ENCODE data around the gene ZNF593. TPM values are rescaled to one million over a fixed set of nuclear protein-coding genes. Genes with fewer than 3 reads are reported as not detected.

The ZNF593 gene
- total and polyA plus RNA-seq, 10 of the 15 experiments (the other 5 are each of a cell fraction or from before 2014, with no cell fraction given) = 7.7 to 156 (median 51.0) TPM

DNA sequence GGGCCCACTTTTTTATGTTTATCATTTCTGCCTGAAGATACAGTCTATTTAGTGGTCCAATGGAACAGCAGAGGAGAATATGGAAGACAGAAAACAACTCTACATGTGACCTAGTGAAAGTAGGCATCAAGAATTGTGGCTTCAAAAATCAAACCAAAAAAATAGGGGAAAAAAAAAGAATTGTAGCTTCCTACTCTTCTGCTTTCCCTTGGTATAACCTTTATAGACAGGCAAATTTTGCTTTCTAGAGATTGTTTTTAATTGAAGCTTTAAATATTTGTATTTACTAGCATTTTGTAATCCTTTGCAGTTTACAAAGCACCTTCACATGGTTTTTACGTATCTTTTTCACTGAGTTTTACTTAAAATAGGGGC is 43.8 kb upstream of the ZNF593 start:
- POLR2A ChIA-PET = interaction anchor here (1.3 to 2.0 kb wide), 2 partner anchors 13 to 15 kb away, joined by 5 to 13 read pairs; partner anchors contain the start of gene PDIK1L
- no peak for TF ChIP-seq HDAC2 (IDR thresholded peaks at IDR 0.05)
- no peak for TF ChIP-seq CEBPB (IDR thresholded peaks at IDR 0.05; ENCODE audit: borderline replicate concordance in 1 of 2, low read depth in 2 of 2, low read length in 2 of 2)
- TF ChIP-seq KDM1A (IDR thresholded peaks at IDR 0.05; ENCODE audit: borderline replicate concordance) = no peak
- no peak for TF ChIP-seq BRCA1 (IDR thresholded peaks at IDR 0.05; ENCODE audit: low read depth, low read length)
- no peak for TF ChIP-seq ZNF274 (IDR thresholded peaks at IDR 0.05; ENCODE audit: insufficient read depth, insufficient read length)
- TF ChIP-seq CBFB (IDR thresholded peaks at IDR 0.05; ENCODE audit: low read depth) = no peak
- no peak for TF ChIP-seq MEF2A (IDR thresholded peaks at IDR 0.05; ENCODE audit: insufficient read depth, low read depth, low read length)
- no peak for TF ChIP-seq YY1 (IDR thresholded peaks at IDR 0.05; ENCODE audit: low read depth, low read length)
- TF ChIP-seq PKNOX1 (IDR thresholded peaks at IDR 0.05) = no peak
- no peak for TF ChIP-seq CBX5 (IDR thresholded peaks at IDR 0.05; ENCODE audit: low read depth)
- no peak for TF ChIP-seq SUPT20H (IDR thresholded peaks at IDR 0.05; ENCODE audit: borderline replicate concordance, control insufficient read depth, low read depth, low read length)
- TF ChIP-seq NFXL1 (IDR thresholded peaks at IDR 0.05; ENCODE audit: borderline replicate concordance) = no peak
- no peak for TF ChIP-seq ZBTB4 (CRISPR knock-in tag; IDR thresholded peaks at IDR 0.05)
- no peak for TF ChIP-seq POLR2AphosphoS2 (IDR thresholded peaks at IDR 0.05; ENCODE audit: low read depth, low read length)
- no peak for TF ChIP-seq FOXK2 (IDR thresholded peaks at IDR 0.05)
- no peaks in the 10 kb centered on the region for H3K79me2 ChIP-seq (ENCODE audit: control insufficient read depth, insufficient read depth, low read length)
- H3K9me3 ChIP-seq (replicated peaks; ENCODE audit: control insufficient read depth, insufficient read depth, low read length) = no peaks in the 10 kb centered on the region
- intact Hi-C loops (cut with micrococcal nuclease; ENCODE audit: unreplicated experiment) = no loop called here
- H3K4me2 ChIP-seq (ENCODE audit: control insufficient read depth, insufficient read depth) = peak overlapping the region; percentile 15; the same call in 1 of the 2 replicates
- no peak for ATAC-seq
- H3K9ac ChIP-seq (ENCODE audit: control insufficient read depth, insufficient read depth, low read length) = peak overlapping the region; percentile 26; the same call in 1 of the 2 replicates
- H3K27ac ChIP-seq (ENCODE audit: control insufficient read depth, insufficient read depth) = peak overlapping the region; percentile 27; the same call in 1 of the 2 replicates
- SMC1A ChIA-PET (ENCODE audit: uncharacterized antibody, unreplicated experiment) = interaction anchor here (0.7 to 2.3 kb wide), 10 partner anchors 11 to 253 kb away, joined by 3 to 21 read pairs (median 7); partner anchors contain the start of gene CEP85
- DNase-seq (ENCODE audit: low read depth, low spot score) = no peak
- in situ Hi-C loops (cut with MboI) = no loop called here
- H3K36me3 ChIP-seq (ENCODE audit: control insufficient read depth in 2 of 2, insufficient read depth in 2 of 2, low read length in 1 of 2) = peaks cover 0 to 6% of the 10 kb centered on the region in 2 experiments; a peak in 1 of 4 replicates
- BruUV-seq (replicated peaks) = no TSS peak
- FAIRE-seq = no peak
- H2AFZ ChIP-seq (ENCODE audit: control insufficient read depth, low read depth, low read length) = no peak overlapping the region; the same call in none of the 2 replicates
- CTCF ChIA-PET = interaction anchor here (0.5 to 8.3 kb wide), 11 partner anchors 13 to 291 kb away, joined by 3 to 92 read pairs (median 4); partner anchors contain the start of genes CEP85 and PAFAH2
- no peaks in the 10 kb centered on the region for H3K27me3 ChIP-seq (replicated peaks in 1 of 2; ENCODE audit: control insufficient read depth in 2 of 2, insufficient read depth in 2 of 2, low read length in 1 of 2)
- H3K4me1 ChIP-seq (ENCODE audit: control insufficient read depth, insufficient read depth, low read length) = peaks cover 4% of the 10 kb centered on the region
- H3K4me3 ChIP-seq = no peak overlapping the region
- RAD21 ChIA-PET (ENCODE audit: unreplicated experiment) = interaction anchor here (0.8 to 2.4 kb wide), 6 partner anchors 11 to 192 kb away, joined by 3 to 19 read pairs (median 4); partner anchors contain the start of genes CD52, PAFAH2 and PDIK1L
- H4K20me1 ChIP-seq (ENCODE audit: control insufficient read depth, insufficient read depth) = no peaks in the 10 kb centered on the region
- WGBS (ENCODE audit: insufficient coverage, insufficient replicate concordance, low lambda C conversion rate, missing lambda C conversion rate) = 76% methylated on average over 1 of the region's 1 CpG
